Stimulated activated naive CD8-positive, alpha-beta T cell treated with anti-CD3 and anti-CD28 coated beads, Interleukin-15, Interleukin-2, amounts not matched to agents 100 ng/mL and 50 ng/mL, for 24 hours (primary cell): ENCODE measurements around the gene MKRN3.
"Not testable (repeated sequence)": the region's sequence is repeated elsewhere in the genome, so short reads cannot be mapped to it uniquely, and the experiment has no call there.

Experiments used
- H3K27ac Mint-ChIP-seq: one replicate; pipeline ENCODE4 v1.8.0; 2021; ENCODE audit warnings: mild to moderate bottlenecking, mixed read lengths
- H3K27me3 Mint-ChIP-seq: one replicate; pipeline ENCODE4 v1.8.0; 2021; ENCODE audit warnings: mixed read lengths
- H3K36me3 Mint-ChIP-seq: one replicate; pipeline ENCODE4 v1.8.0; 2021; ENCODE audit warnings: low read depth, mixed read lengths
- H3K4me1 Mint-ChIP-seq: one replicate; pipeline ENCODE4 v1.8.0; 2021; ENCODE audit warnings: low read depth, mixed read lengths
- H3K4me3 Mint-ChIP-seq: one replicate; pipeline ENCODE4 v1.8.0; 2021; ENCODE audit warnings: mild to moderate bottlenecking, mixed read lengths
- H3K9me3 Mint-ChIP-seq: one replicate; pipeline ENCODE4 v1.8.0; 2021; ENCODE audit warnings: mixed read lengths

Gene MKRN3

GRCh38 chr15:23569151-23569925, 3.9 kb downstream of the MKRN3 start:
- H3K27ac Mint-ChIP-seq: no peak overlapping the region
- no peaks in the 10 kb centered on the region for H3K4me1 Mint-ChIP-seq
- no peaks in the 10 kb centered on the region for H3K36me3 Mint-ChIP-seq

DNA sequence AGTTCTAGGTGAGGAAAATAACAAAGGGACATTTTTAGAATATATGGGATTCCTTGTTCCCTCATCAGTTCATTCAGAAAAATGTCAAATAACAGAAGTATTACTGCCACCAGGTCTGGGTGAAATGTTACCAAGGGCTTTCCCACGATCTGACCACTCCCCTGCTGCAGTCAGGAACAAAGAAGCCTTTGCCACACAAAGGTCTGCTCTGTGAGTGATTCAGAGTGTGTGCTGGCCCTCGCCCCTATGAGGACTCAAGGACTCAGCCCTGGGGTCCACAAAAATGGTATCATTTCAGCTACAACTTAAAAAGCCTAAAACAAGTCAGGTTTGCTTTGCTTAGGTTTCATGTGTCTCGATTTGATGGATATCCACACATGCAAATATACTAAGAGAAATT, 5.0 kb downstream of the MKRN3 start:
- Mint-ChIP-seq H3K36me3 (no peaks in the 10 kb centered on the region), H3K27ac (no peak overlapping the region)

More at GRCh38 chr15:23569151-23569925, 3.9 kb downstream of the MKRN3 start:
- Mint-ChIP-seq H3K27me3 (peaks cover 3% of the 10 kb centered on the region), H3K9me3 (peaks cover 9% of the 10 kb centered on the region), H3K4me3 (no peak overlapping the region)

DNA sequence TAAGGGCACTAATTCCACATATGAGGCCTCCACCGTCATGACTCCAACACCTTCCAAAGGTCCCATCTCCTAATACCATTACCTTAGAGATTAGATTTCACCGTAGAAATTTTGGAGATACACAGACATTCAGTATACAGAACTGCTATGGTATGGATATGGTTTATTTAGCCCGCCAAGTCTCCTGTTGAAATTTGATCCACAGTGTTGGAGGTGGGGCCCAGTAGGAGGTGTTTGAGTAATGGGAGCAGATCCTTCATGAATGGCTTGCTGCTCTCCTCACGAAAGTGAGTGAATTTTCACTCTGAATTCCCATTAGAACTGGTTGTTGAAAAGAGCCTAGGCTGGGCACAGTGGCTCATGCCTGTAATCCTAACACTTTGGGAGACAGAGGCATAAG, 7.4 kb downstream of the MKRN3 start:
- H3K4me1 Mint-ChIP-seq: no peaks in the 10 kb centered on the region
- H3K9me3 Mint-ChIP-seq: no peaks in the 10 kb centered on the region
- peaks cover 3% of the 10 kb centered on the region for H3K27me3 Mint-ChIP-seq
- H3K27ac Mint-ChIP-seq: no peak overlapping the region
- no peaks in the 10 kb centered on the region for H3K36me3 Mint-ChIP-seq
- H3K4me3 Mint-ChIP-seq: no peak overlapping the region

More for the DNA sequence above, 5.0 kb downstream of the MKRN3 start:
- peaks cover 3% of the 10 kb centered on the region for H3K27me3 Mint-ChIP-seq
- H3K4me3 Mint-ChIP-seq: no peak overlapping the region
- no peaks in the 10 kb centered on the region for H3K9me3 Mint-ChIP-seq
- H3K4me1 Mint-ChIP-seq: no peaks in the 10 kb centered on the region

- H3K4me1 Mint-ChIP-seq: no peaks in the 10 kb centered on the region
- no peaks in the 10 kb centered on the region for H3K36me3 Mint-ChIP-seq
- no peaks in the 10 kb centered on the region for H3K9me3 Mint-ChIP-seq
- H3K27me3 Mint-ChIP-seq: no peaks in the 10 kb centered on the region
- H3K4me3 Mint-ChIP-seq: no peak overlapping the region
- H3K27ac Mint-ChIP-seq: no peak overlapping the region
These were observed 9.3 kb downstream of the MKRN3 start for GRCh38 chr15:23574742-23575141.

- Mint-ChIP-seq H3K27me3 (no peaks in the 10 kb centered on the region), H3K36me3 (no peaks in the 10 kb centered on the region), H3K4me3 (no peak overlapping the region), H3K27ac (no peak overlapping the region), H3K4me1 (no peaks in the 10 kb centered on the region), H3K9me3 (no peaks in the 10 kb centered on the region)
These were observed 10.6 kb downstream of the MKRN3 start for GRCh38 chr15:23576061-23576460.

GRCh38 chr15:23578521-23579150, 13.2 kb downstream of the MKRN3 start:
- Mint-ChIP-seq H3K4me1 (no peaks in the 10 kb centered on the region), H3K4me3 (no peak overlapping the region), H3K27me3 (no peaks in the 10 kb centered on the region), H3K36me3 (no peaks in the 10 kb centered on the region), H3K27ac (no peak overlapping the region), H3K9me3 (no peaks in the 10 kb centered on the region)

DNA sequence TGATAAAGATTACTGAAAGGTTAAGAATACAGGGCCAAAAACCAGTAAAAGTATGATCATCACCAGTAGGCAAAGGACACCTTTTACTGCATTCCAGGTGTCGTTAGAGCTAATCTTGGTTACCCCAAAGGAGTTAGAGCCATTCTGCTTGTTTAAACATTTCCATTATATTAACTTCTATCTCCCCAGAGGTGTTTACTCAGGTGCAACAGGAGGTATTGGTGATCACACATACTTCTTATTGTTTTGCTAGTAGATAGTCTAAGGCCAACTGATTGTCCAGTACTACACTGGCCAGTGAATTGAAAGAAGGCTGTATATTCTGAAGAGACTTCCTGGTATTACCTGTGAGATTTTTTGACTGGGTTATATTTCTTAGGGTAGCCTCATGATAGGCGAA, 22.8 kb downstream of the MKRN3 start:
- Mint-ChIP-seq H3K27ac (no peak overlapping the region), H3K36me3 (no peaks in the 10 kb centered on the region), H3K4me1 (no peaks in the 10 kb centered on the region), H3K4me3 (no peak overlapping the region), H3K9me3 (no peaks in the 10 kb centered on the region), H3K27me3 (no peaks in the 10 kb centered on the region)

DNA sequence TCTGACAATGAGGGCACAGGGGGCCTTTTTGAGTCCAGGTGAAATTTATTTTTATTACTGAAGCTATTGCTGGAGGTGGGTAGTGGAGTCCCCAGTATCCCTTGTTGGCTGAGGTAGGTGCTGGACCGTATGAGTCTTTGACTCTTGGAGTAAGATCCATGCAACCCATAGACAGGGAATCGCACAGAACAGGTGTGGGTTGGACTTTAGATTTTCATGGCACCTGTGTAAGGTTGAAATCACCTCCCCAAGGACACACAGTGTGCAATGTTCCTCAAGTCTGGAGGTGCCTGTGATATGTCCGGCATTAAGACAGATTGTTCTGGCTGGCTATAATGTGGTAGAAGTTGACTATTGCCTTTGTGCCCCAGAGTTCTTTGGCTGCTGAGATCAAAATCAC, 23.5 kb downstream of the MKRN3 start:
- no peak overlapping the region for H3K27ac Mint-ChIP-seq
- no peaks in the 10 kb centered on the region for H3K9me3 Mint-ChIP-seq

DNA sequence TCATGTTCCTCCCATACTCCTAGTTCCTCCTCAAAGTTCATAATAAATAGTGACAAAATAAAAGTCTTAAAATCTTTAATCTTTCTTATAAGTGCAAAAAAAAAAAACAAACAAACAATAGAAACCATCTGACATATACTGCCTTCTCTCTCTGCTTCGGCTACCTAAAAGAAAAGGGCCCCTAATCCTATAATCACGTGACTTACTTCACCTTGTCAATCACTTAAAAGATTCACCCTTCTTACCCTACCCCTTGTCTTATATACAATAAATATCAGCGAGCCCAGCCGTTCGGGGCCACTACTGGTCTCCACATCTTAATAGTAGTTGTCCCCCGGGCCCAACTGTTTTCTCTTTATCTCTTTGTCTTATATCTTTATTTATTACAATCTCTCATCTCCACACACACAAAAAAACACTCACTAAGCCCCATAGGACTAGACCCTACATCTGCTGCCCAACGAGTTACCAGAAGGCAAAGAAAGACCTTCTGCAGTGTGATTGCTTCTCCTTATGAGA, 28.8 kb downstream of the MKRN3 start:
- Mint-ChIP-seq H3K36me3 (no peaks in the 10 kb centered on the region), H3K4me1 (no peaks in the 10 kb centered on the region), H3K27me3 (no peaks in the 10 kb centered on the region), H3K4me3 (no peak overlapping the region), H3K27ac (no peak overlapping the region), H3K9me3 (no peaks in the 10 kb centered on the region)

More for the DNA sequence above, 23.5 kb downstream of the MKRN3 start:
- Mint-ChIP-seq H3K27me3 (no peaks in the 10 kb centered on the region), H3K36me3 (no peaks in the 10 kb centered on the region), H3K4me3 (no peak overlapping the region), H3K4me1 (no peaks in the 10 kb centered on the region)

GRCh38 chr15:23595368-23595767, 29.9 kb downstream of the MKRN3 start:
- Mint-ChIP-seq H3K4me3 (no peak overlapping the region), H3K9me3 (no peaks in the 10 kb centered on the region), H3K36me3 (no peaks in the 10 kb centered on the region), H3K27ac (no peak overlapping the region), H3K27me3 (no peaks in the 10 kb centered on the region), H3K4me1 (no peaks in the 10 kb centered on the region)

- Mint-ChIP-seq H3K4me3 (no peak overlapping the region), H3K36me3 (no peaks in the 10 kb centered on the region), H3K9me3 (no peaks in the 10 kb centered on the region), H3K27ac (no peak overlapping the region), H3K27me3 (no peaks in the 10 kb centered on the region), H3K4me1 (no peaks in the 10 kb centered on the region)
These were observed 31.3 kb downstream of the MKRN3 start for GRCh38 chr15:23596736-23597135.

DNA sequence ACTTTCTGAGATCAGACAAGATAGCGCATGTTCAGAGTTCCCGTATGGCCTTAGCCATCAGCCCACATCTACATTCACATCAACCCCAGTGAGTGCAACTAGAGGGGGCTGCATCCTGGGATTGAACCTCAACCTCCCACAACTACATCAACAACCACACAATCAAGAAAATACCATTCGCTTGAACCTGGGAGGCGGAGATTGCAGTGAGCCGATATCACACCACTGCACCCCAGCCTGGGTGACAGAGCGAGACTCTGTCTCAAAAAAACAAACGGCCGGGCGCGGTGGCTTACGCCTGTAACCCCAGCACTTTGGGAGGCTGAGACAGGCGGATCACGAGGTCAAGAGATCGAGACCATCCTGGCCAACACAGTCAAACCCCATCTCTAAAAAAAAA, 31.8 kb downstream of the MKRN3 start:
- not testable (repeated sequence) for H3K4me1 Mint-ChIP-seq, H3K36me3 Mint-ChIP-seq, H3K4me3 Mint-ChIP-seq, H3K27me3 Mint-ChIP-seq, H3K27ac Mint-ChIP-seq, H3K9me3 Mint-ChIP-seq

DNA sequence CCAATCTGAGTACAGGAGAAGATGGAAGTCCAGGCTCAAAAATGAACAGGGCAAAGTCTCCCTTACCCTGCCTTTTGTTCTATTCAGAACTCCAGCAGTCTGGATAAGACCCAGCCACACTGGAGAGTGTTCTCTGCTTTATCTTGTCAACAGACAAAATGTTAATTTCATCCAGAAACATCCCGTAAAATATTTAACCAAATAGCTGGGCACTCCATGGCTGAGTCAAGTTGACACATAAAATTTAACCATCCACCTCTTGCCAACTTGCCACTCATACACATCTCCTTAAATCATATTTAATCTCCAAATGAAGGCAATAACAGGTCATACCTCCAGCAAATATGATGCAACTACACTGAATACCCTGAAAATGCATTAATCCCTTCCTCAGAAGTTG, 33.6 kb downstream of the MKRN3 start:
- Mint-ChIP-seq H3K27me3 (no peaks in the 10 kb centered on the region), H3K4me1 (no peaks in the 10 kb centered on the region), H3K9me3 (no peaks in the 10 kb centered on the region), H3K4me3 (no peak overlapping the region), H3K27ac (no peak overlapping the region), H3K36me3 (no peaks in the 10 kb centered on the region)

GRCh38 chr15:23602124-23602523, 36.6 kb downstream of the MKRN3 start:
- no peaks in the 10 kb centered on the region for H3K27me3 Mint-ChIP-seq
- H3K36me3 Mint-ChIP-seq: no peaks in the 10 kb centered on the region
- H3K9me3 Mint-ChIP-seq: no peaks in the 10 kb centered on the region

DNA sequence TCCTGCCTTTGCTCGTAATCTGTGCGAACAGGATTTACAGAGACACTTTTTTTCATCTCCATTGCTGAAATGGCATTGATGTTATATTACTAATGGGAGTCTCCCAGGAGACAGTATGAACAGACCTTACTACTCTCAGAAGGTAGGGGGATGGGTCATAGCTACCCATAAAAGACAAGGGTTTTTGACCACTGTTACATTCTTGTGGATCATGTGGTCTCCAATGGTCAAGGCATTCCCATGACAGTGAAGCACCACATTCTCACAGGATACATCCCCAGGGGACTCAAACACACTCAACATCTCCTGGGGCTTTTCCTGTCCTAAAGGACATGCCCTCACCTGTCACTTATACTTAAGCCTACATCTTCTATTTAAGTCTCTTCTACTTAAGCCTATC, 40.8 kb downstream of the MKRN3 start:
- H3K27me3 Mint-ChIP-seq: no peaks in the 10 kb centered on the region
- no peak overlapping the region for H3K27ac Mint-ChIP-seq
- peaks cover 13% of the 10 kb centered on the region for H3K9me3 Mint-ChIP-seq
- no peaks in the 10 kb centered on the region for H3K36me3 Mint-ChIP-seq
- no peaks in the 10 kb centered on the region for H3K4me1 Mint-ChIP-seq
- no peak overlapping the region for H3K4me3 Mint-ChIP-seq

More at GRCh38 chr15:23602124-23602523, 36.6 kb downstream of the MKRN3 start:
- H3K4me3 Mint-ChIP-seq: no peak overlapping the region
- no peaks in the 10 kb centered on the region for H3K4me1 Mint-ChIP-seq
- no peak overlapping the region for H3K27ac Mint-ChIP-seq
